Stimulated activated CD8-positive, alpha-beta memory T cell treated with anti-CD3 and anti-CD28 coated beads, Interleukin-7, amount 100 ng/mL, for 1 hour (primary cell): ENCODE results near the gene ANKMY1.

Experiments
- DNase-seq, 2 donors: peaks; one replicate each; pipeline ENCODE4 v3.0.0-alpha.2; 2020; ENCODE audit warnings: low read depth in 2 of 2

ANKMY1 gene

GRCh38 chr2:240557808-240558207, at the start of gene ANKMY1:
TSS of gene ANKMY1 (minus strand) at chr2:240557988. CDS start at chr2:240557335, 653 bp downstream.
- no peak for DNase-seq

DNA sequence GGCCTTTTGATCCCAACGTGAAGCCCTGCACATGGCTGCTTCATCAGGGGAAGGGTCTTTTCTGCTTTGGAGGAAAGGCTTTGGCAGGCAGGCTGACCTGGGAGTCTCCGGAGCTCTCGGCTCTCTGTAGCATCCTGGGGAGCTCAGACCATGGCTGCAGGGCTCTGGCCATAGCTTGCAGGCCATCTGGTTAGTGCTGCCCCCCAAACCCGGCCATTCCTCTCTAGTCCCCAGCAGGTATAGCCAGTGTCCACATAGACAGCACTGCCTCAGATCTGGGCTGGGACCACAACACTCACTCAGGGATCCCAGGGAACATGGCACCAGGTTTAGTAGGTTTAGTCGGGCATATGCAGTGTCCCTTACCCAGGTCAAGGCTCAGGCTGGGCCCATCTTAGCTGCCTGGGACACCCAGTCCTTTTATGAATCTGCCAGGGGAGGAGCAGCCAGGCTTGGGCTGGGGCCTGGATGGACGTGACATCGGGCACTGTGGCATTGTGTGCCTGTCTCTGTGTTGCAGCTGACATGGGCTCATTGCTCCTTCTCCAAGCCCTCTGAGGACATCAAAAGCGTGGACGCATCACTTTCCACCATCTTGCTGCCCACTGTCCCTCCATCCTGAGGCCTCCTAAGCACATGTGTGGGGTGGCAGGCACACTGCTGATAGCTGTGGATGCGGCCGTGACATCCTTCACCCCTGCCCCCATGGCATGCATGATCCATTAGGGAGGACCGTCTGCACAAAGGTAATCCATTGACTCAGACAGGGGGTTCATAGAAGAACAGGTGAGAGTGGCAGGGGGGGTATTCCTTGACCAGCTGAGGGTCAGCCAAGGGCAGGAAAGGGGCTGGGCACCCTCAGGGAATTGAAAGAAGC, 48.3 kb upstream of the ANKMY1 start:
- no peak for DNase-seq

DNA sequence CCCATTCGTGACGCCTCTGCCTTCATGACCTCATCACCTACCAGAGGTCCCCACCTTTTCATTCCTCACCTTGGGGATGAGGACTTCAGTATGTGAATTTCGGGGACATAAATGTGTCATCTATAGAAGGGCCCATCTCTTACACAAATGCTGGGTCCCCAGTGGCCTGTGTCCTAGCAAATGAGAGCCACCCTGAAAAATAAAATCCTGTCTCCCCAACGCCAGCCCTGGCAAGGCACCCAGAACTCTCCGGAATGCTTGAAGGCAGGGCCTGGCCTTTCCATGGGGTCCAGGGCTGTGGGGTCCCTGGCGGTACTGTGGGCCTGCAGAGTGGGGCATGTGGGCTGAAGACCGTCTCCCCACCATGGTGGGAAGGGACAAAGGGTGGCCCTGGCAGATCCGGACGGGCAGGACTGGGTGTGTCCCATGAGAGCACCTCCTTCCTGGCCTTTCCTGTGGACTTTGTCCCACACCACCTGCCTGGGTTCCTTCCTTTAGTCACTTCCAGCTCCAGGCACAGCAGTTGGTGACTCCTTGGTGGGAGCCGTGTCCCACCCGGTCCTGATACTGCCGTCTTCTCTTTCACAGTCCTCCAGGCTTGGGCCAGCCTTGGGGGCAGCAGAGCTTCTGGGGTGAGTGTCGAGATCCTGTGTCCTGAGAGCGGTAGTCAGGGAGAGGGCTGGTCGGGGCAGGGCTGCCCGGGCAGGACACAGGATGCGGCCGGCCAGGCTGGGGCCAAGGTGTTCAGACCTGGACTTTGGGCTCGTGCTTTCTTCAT, 47.3 kb upstream of the ANKMY1 start:
- DNase-seq, result no peak

- DNase-seq, result no peak
Observed at GRCh38 chr2:240604291-240604938, 46.6 kb upstream of the ANKMY1 start.

GRCh38 chr2:240603846-240604245, 46.1 kb upstream of the ANKMY1 start:
- no peak for DNase-seq

GRCh38 chr2:240603081-240603835, 45.5 kb upstream of the ANKMY1 start:
- DNase-seq, result no peak

GRCh38 chr2:240602266-240603050, 44.7 kb upstream of the ANKMY1 start:
- no peak for DNase-seq

- DNase-seq, result no peak
Observed at GRCh38 chr2:240601831-240602160, 44.0 kb upstream of the ANKMY1 start.

GRCh38 chr2:240601061-240601830, 43.5 kb upstream of the ANKMY1 start:
- no peak for DNase-seq

DNA sequence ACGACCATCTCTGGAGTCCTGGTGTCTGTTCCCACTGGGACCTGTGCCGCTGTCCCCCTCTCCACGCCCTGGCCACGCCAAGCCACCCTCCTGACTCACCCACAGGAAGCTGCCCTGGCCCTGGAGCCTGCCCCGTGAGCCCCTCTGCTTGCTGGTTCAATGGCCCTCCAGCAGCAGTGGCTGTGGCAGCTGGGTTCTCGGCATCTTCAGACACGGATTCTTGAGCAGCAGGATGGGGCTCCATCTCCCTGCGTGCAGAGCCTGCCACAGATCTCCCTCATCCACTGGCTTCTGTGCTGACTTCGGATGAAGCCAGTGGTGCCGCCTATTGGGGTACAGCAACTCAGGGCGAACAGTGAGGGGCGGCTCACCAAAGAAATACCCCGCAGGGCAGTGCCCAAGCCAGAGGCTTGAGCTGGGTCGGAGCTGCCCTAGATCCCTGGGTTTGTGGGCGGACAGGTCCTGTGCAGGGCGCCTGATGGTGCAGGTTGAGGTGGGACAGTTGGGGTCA, 42.7 kb upstream of the ANKMY1 start:
- DNase-seq, result no peak

DNA sequence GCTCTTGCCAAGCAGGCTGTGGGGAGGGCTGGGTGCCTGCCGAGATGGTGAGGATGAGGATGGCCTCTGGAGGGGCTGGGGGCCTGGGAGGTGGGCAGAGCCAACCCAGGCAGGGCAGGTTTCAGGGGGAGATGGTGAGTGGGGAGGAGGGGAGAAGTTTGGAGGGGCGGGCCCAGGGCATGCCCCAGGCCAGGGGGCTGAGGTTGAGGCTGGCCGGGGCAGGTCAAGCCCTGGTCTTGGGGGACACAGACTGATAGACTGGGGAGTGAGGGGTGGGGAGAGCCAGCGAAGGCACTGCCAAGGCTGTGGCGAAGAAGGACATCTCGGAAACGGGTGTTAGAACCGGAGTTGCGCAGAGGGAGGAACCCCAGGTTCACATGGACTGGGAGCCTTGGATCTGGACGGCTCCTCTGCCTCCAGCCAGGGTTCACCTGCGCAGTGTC, 41.4 kb upstream of the ANKMY1 start:
- DNase-seq, result no peak

GRCh38 chr2:240598311-240598911, 40.6 kb upstream of the ANKMY1 start:
- no peak for DNase-seq

DNA sequence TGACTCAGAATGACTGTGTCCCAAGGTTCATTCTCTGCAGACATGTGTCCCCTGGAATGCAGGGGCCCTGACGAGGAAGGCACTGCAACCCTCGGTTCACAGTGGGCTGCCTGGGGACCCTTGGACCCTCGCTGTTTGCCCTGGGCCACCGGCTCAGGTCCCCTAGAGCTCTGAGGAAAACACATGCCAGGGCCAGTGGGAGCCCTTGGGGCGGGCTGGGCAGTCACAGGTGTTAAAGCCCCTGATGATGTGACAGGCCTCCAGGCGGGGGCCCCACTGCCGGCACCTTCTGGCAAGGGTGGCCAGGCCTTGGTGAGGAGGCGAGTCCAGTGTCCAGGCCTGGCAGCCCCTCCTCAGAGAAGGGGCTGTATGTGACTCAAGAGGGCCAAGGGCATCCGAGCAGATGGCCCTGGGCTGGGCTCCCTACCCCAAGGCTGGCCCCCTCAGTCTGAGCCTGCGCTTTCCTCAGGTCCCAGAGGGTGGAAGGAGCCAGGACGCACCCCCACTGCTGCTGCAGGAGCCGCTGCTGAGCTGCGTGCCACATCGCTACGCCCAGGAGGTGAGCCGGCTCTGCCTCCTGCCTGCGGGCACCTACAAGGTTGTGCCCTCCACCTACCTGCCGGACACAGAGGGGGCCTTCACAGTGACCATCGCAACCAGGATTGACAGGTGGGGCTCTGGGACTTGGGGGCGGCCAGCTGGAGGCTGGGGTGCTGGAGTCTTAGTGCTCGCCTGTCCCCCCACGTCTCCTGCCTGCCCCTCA, 39.8 kb upstream of the ANKMY1 start:
- no peak for DNase-seq

DNA sequence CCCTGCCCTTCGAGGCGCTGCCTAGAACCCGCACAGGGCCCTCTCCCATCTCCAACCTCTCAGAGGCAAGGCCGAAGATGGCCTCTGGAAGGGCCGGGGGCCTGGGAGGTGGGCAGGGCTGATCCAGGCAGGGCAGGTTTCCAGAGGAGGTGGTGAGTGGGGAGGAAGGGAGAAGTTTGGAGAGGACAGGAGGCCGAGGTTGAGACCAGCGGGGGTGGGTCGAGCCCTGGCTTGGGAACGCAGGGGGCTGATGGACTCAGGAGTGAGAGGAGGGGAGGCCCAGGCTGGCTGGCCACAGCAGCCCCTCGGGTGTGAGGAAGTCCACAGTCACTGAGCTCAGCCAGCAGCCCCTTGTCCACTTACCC, 39.2 kb upstream of the ANKMY1 start:
- no peak for DNase-seq

DNA sequence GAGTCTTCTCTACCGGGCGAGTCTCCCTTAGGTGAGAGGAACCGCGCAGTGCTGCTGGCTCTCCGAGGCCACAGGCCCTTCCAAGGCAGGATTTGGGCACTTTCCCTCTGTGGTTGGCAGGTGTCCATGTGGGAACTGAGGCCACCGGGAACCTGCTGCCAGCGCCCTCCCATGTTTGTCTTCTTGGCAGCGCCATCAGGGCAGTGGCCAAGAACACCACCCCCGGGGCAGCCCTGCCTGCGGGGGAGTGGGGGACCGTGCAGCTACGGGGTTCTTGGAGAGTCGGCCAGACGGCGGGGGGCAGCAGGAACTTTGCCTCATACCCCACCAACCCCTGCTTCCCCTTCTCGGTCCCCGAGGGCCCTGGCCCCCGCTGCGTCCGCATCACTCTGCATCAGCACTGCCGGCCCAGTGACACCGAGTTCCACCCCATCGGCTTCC, 38.7 kb upstream of the ANKMY1 start:
- no peak for DNase-seq

- DNase-seq, result no peak
Observed at GRCh38 chr2:240596080-240596460, 38.3 kb upstream of the ANKMY1 start.

- no peak for DNase-seq
Observed at GRCh38 chr2:240595381-240596079, 37.7 kb upstream of the ANKMY1 start.
